DND-41 (cell line): ENCODE results near the gene LIPT2.
A peak's percentile ranks its signal among the peaks of the same experiment; 100 is the strongest.

Experiments
- ATAC-seq: fragments of 200-7000 bp; cut with Tn5 transposase; 3 replicates; pipeline ENCODE4 v1.9.1; 2021; ENCODE audit warnings: low read depth; ENCODE audit not compliant: insufficient read depth
- DNase-seq: peaks from one replicate; pipeline ENCODE4 v3.0.0-alpha.2; 2020
- H2AFZ ChIP-seq: 2 replicates; pipeline ENCODE4 v1.6.0; 2012; ENCODE audit warnings: low read depth, low read length
- H3K27ac ChIP-seq: 2 replicates; pipeline ENCODE4 v1.5.1; 2012; ENCODE audit warnings: low read length, inconsistent platforms
- H3K27me3 ChIP-seq: fragments of 200-600 bp; sonication (generic); 2 replicates; pipeline ENCODE4 v1.6.0; 2012; ENCODE audit warnings: low read length, mild to moderate bottlenecking, inconsistent platforms; ENCODE audit not compliant: insufficient read depth, poor library complexity
- H3K36me3 ChIP-seq: 2 replicates; pipeline ENCODE4 v1.5.1; 2012; ENCODE audit warnings: low read length, inconsistent platforms; ENCODE audit not compliant: insufficient read depth
- H3K4me1 ChIP-seq: 2 replicates; pipeline ENCODE4 v1.5.1; 2012; ENCODE audit warnings: mild to moderate bottlenecking, low read length; ENCODE audit not compliant: insufficient read depth
- H3K4me2 ChIP-seq: 2 replicates; pipeline ENCODE4 v1.6.0; 2012; ENCODE audit warnings: mild to moderate bottlenecking, moderate library complexity, low read length, inconsistent platforms; ENCODE audit not compliant: insufficient read depth
- H3K4me3 ChIP-seq, 2 experiments: fragments of 200-600 bp in 1 of 2; shearing (Covaris generic) in 1 of 2; 2 replicates each; pipeline ENCODE4 v1.5.1; 2012 to 2016; ENCODE audit warnings: inconsistent platforms in 2 of 2, low read length in 2 of 2, mild to moderate bottlenecking in 2 of 2, low read depth in 1 of 2, moderate library complexity in 1 of 2
- H3K79me2 ChIP-seq: 2 replicates; pipeline ENCODE4 v1.6.0; 2012; ENCODE audit warnings: low read length, inconsistent platforms; ENCODE audit not compliant: insufficient read depth
- H3K9ac ChIP-seq: 2 replicates; pipeline ENCODE4 v1.6.0; 2012; ENCODE audit warnings: low read depth, mild to moderate bottlenecking, inconsistent platforms, low read length, moderate library complexity
- H3K9me3 ChIP-seq: 2 replicates; pipeline ENCODE4 v1.5.1; 2012; ENCODE audit warnings: low read length, moderate library complexity, mild to moderate bottlenecking, inconsistent platforms; ENCODE audit not compliant: insufficient read depth, severe bottlenecking
- H4K20me1 ChIP-seq: 2 replicates; pipeline ENCODE4 v1.6.0; 2012; ENCODE audit warnings: low read length; ENCODE audit not compliant: insufficient read depth
- EZH2 ChIP-seq: IDR thresholded peaks from 3 replicates; pipeline ENCODE4 v1.6.1; 2012; ENCODE audit warnings: borderline replicate concordance, low read depth, mild to moderate bottlenecking, moderate library complexity, low read length, inconsistent platforms; ENCODE audit not compliant: severe bottlenecking
- TF ChIP-seq, protein P1 (sequence below): IDR thresholded peaks from 2 replicates; pipeline ENCODE4 v1.5.1; 2012; ENCODE audit warnings: borderline replicate concordance, low read length, moderate library complexity, mild to moderate bottlenecking; ENCODE audit not compliant: poor library complexity, severe bottlenecking; ENCODE audit errors: extremely low read depth

Gene LIPT2

GRCh38 chr11:74494916-74495315 lies 1.4 kb upstream of the LIPT2 start:
- H3K4me1 ChIP-seq, result peaks cover 19% of the 10 kb centered on the region
- no peak overlapping the region for H3K27ac ChIP-seq
- no peak overlapping the region for H2AFZ ChIP-seq
- no peaks in the 10 kb centered on the region for H3K79me2 ChIP-seq
- no peaks in the 10 kb centered on the region; the same call in 1 of the 2 replicates for H3K36me3 ChIP-seq
- no peaks in the 10 kb centered on the region for H3K27me3 ChIP-seq
- H3K9me3 ChIP-seq, result no peaks in the 10 kb centered on the region
- TF ChIP-seq EZH2, result no peak
- TF ChIP-seq, protein P1, sequence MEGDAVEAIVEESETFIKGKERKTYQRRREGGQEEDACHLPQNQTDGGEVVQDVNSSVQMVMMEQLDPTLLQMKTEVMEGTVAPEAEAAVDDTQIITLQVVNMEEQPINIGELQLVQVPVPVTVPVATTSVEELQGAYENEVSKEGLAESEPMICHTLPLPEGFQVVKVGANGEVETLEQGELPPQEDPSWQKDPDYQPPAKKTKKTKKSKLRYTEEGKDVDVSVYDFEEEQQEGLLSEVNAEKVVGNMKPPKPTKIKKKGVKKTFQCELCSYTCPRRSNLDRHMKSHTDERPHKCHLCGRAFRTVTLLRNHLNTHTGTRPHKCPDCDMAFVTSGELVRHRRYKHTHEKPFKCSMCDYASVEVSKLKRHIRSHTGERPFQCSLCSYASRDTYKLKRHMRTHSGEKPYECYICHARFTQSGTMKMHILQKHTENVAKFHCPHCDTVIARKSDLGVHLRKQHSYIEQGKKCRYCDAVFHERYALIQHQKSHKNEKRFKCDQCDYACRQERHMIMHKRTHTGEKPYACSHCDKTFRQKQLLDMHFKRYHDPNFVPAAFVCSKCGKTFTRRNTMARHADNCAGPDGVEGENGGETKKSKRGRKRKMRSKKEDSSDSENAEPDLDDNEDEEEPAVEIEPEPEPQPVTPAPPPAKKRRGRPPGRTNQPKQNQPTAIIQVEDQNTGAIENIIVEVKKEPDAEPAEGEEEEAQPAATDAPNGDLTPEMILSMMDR, result no peak
- no peak overlapping the region for H3K4me3 ChIP-seq
- ATAC-seq (no peak), DNase-seq (no peak)
- no peak overlapping the region for H3K4me2 ChIP-seq
- no peaks in the 10 kb centered on the region for H4K20me1 ChIP-seq
- no peak overlapping the region for H3K9ac ChIP-seq

DNA sequence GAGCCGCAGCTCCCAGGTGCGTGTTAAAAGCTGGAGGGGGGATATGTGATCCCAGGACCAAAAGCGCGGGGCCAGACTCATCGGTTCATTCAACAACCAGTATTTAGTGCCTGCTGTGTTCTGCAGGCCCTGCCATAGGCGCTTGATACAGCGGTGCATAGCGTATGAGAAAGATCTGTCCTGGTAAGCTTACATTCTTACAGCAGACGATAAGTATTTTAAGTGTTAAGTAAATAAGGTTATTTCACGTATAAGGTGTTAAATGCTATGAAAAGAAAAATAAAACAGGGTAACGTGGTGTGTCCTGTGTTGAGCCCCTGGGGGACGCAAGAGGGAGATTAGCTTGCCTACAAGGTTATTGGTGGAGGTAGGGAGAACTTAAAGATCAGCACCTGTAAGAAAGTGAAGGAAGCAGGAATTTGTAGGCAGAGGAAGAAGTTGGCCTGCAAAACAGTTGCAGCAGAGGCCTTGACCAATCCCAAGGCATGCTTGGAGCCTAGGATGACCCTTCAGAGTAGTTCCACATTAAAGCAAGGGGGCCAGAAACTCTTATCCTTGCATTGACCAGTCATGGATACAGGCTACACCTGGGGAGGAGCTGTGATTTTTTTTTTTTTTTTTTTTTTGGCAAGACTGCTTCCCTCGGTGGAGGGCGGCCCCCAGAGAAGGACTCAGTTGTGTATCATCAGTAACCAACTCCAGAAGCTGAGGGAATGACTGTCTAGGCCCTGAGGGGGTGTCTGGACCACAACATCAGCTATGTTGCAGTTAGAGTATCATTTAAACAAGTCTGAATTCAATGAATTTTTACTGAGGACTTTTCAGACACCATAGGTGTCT lies 487 bp upstream of the LIPT2 start:
- DNase-seq, result no peak
- TF ChIP-seq EZH2, result no peak
- TF ChIP-seq, protein P1, result no peak
- H3K9ac ChIP-seq, result peak overlapping the region; percentile 97
- H3K27me3 ChIP-seq, result no peaks in the 10 kb centered on the region
- no peak for ATAC-seq
- H3K4me2 ChIP-seq, result peak overlapping the region; percentile 74
- no peaks in the 10 kb centered on the region for H4K20me1 ChIP-seq
- peak overlapping the region; percentile 96 for H2AFZ ChIP-seq
- H3K27ac ChIP-seq, result peak overlapping the region; percentile 85
- no peaks in the 10 kb centered on the region; the same call in 1 of the 2 replicates for H3K36me3 ChIP-seq
- H3K79me2 ChIP-seq, result no peaks in the 10 kb centered on the region
- peak overlapping the region; percentile 34 to 72 for H3K4me3 ChIP-seq
- peaks cover 19% of the 10 kb centered on the region for H3K4me1 ChIP-seq
- no peaks in the 10 kb centered on the region for H3K9me3 ChIP-seq

GRCh38 chr11:74492084-74492483 lies 1.4 kb downstream of the LIPT2 start:
- Histone ChIP-seq H3K4me2 (peak overlapping the region; percentile 74), H4K20me1 (no peaks in the 10 kb centered on the region), H3K27me3 (no peaks in the 10 kb centered on the region), H2AFZ (0 out of 2 replicates have a peak overlapping the region, but pooled peaks have one; percentile 26), H3K4me3 (no peak overlapping the region), H3K27ac (no peak overlapping the region), H3K9ac (no peak overlapping the region; the same call in 1 of the 2 replicates), H3K36me3 (no peaks in the 10 kb centered on the region; the same call in 1 of the 2 replicates), H3K9me3 (no peaks in the 10 kb centered on the region), H3K79me2 (no peaks in the 10 kb centered on the region), H3K4me1 (peaks cover 19% of the 10 kb centered on the region)
- DNase-seq, result no peak
- ATAC-seq, result no peak
- TF ChIP-seq EZH2, result no peak
- TF ChIP-seq, protein P1, result no peak
